GM12878 (cell line): Measurements from ENCODE around the gene CCR7. TPM values are rescaled to one million over a fixed set of nuclear protein-coding genes. Genes with fewer than 3 reads are reported as not detected.
A peak's percentile ranks its signal among the peaks of the same experiment; 100 is the strongest.

Source experiments
- ATAC-seq: fragments of 200-7000 bp; cut with Tn5 transposase; 3 replicates; pipeline ENCODE4 v1.9.1; 2020; ENCODE audit warnings: mild to moderate bottlenecking, moderate library complexity
- BruUV-seq: library from RNA; stranded (reverse); fragments of 400-500 nt; replicated peaks from 2 replicates; lab custom pipeline; 2021; lab: Mats Ljungman, UMichigan
- CTCF ChIA-PET: fragments of 300-600 bp; sonication (Branson Sonifier 250); formaldehyde crosslinking; extraction: SDS; loops from one replicate; lab custom pipeline; 2021; ENCODE audit warnings: inconsistent platforms; lab: Yijun Ruan, JAX
- POLR2A ChIA-PET: fragments of 350-600 bp; formaldehyde crosslinking; extraction: SDS; loops from one replicate; lab custom pipeline; 2021; ENCODE audit warnings: inconsistent platforms; lab: Charles Lee
- RAD21 ChIA-PET: fragments of 300-600 bp; sonication (Branson Sonifier 250); formaldehyde crosslinking; loops from one replicate; lab custom pipeline; 2023; ENCODE audit warnings: antibody characterized with exemption; ENCODE audit not compliant: unreplicated experiment; lab: Charles Lee
- SMC1A ChIA-PET: fragments of 300-600 bp; sonication (Branson Sonifier 250); formaldehyde crosslinking; loops from one replicate; lab custom pipeline; 2023; ENCODE audit not compliant: unreplicated experiment, uncharacterized antibody; lab: Charles Lee
- DNase-seq: peaks from one replicate; pipeline ENCODE4 v3.0.0-alpha.2; 2011; ENCODE audit warnings: low read depth, low spot score
- FAIRE-seq: peaks from 3 replicates; lab custom pipeline; 2011; peaks lifted over from hg19 to GRCh38; lab: Jason Lieb, UNC
- H2AFZ ChIP-seq: 2 replicates; pipeline ENCODE4 v1.6.0; 2011; ENCODE audit warnings: low read depth, low read length, control low read depth; ENCODE audit not compliant: control insufficient read depth
- H3K27ac ChIP-seq: 2 replicates; pipeline ENCODE4 v1.5.1; 2011; ENCODE audit warnings: control low read depth; ENCODE audit not compliant: control insufficient read depth, insufficient read depth
- H3K27me3 ChIP-seq, 2 experiments: replicated peaks in 1 of 2; 2 replicates each; pipeline versions ENCODE4 v1.6.0 to v1.6.1; 2011; ENCODE audit warnings: low read length in 1 of 2; ENCODE audit not compliant: control insufficient read depth in 2 of 2, insufficient read depth in 2 of 2
- H3K36me3 ChIP-seq, 2 experiments: 2 replicates each; pipeline ENCODE4 v1.5.1; 2011; ENCODE audit warnings: low read length in 1 of 2; ENCODE audit not compliant: control insufficient read depth in 2 of 2, insufficient read depth in 2 of 2
- H3K4me1 ChIP-seq: 2 replicates; pipeline ENCODE4 v1.6.1; 2011; ENCODE audit warnings: mild to moderate bottlenecking, low read length, moderate library complexity, mixed read lengths; ENCODE audit not compliant: control insufficient read depth, insufficient read depth
- H3K4me2 ChIP-seq: 2 replicates; pipeline ENCODE4 v1.6.0; 2011; ENCODE audit warnings: control low read depth; ENCODE audit not compliant: control insufficient read depth, insufficient read depth
- H3K4me3 ChIP-seq: fragments of 200-600 bp; sonication (generic); 2 replicates; pipeline ENCODE4 v1.5.1; 2016
- H3K79me2 ChIP-seq: 2 replicates; pipeline ENCODE4 v1.6.0; 2011; ENCODE audit warnings: low read length; ENCODE audit not compliant: control insufficient read depth, insufficient read depth
- H3K9ac ChIP-seq: 2 replicates; pipeline ENCODE4 v1.8.0; 2011; ENCODE audit warnings: low read length, control low read depth, mixed read lengths; ENCODE audit not compliant: control insufficient read depth, insufficient read depth
- H3K9me3 ChIP-seq: replicated peaks from 3 replicates; pipeline ENCODE4 v1.5.1; 2011; ENCODE audit warnings: mild to moderate bottlenecking, low read length; ENCODE audit not compliant: control insufficient read depth, insufficient read depth
- H4K20me1 ChIP-seq: 2 replicates; pipeline ENCODE4 v1.6.0; 2011; ENCODE audit not compliant: control insufficient read depth, insufficient read depth
- BACH1 ChIP-seq: fragments of 450-650 bp; IDR thresholded peaks from 2 replicates; pipeline ENCODE4 v1.6.1; 2017; ENCODE audit warnings: mild to moderate bottlenecking, borderline replicate concordance
- CUX1 ChIP-seq: IDR thresholded peaks from 2 replicates; pipeline ENCODE4 v1.6.1; 2012; ENCODE audit warnings: improper control_type of control experiment, low read depth, low read length; ENCODE audit not compliant: insufficient replicate concordance
- RUNX3 ChIP-seq: IDR thresholded peaks from 2 replicates; pipeline ENCODE4 v1.6.1; 2012; ENCODE audit warnings: low read length, inconsistent platforms
- YY1 ChIP-seq: IDR thresholded peaks from 2 replicates; pipeline ENCODE4 v1.6.1; 2011; ENCODE audit warnings: low read depth, mild to moderate bottlenecking, low read length
- WGBS: methylation state at CpG from one replicate; pipeline ENCODE4 v1.1.6; 2016; ENCODE audit warnings: low lambda C conversion rate; ENCODE audit not compliant: insufficient replicate concordance, insufficient coverage; ENCODE audit errors: missing lambda C conversion rate; 5-methylcytosine and 5-hydroxymethylcytosine counted together
- in situ Hi-C: fragments of 300-500 bp; cut with MboI; formaldehyde crosslinking; loops from 9 replicates; pipeline ENCODE4 v1.14.3; 2018; ENCODE audit warnings: mixed read lengths
- intact Hi-C: fragments of 100-400 bp; cut with micrococcal nuclease; formaldehyde crosslinking; loops from one replicate; pipeline ENCODE4 v1.14.2; 2022; ENCODE audit not compliant: unreplicated experiment
- polyA plus RNA-seq, 11 experiments: library from polyadenylated mRNA; depleted of rRNA in 4 of 11; unstranded in 6 of 11; stranded (reverse) in 5 of 11; fragments of >200 nt; fragmentation: Nextera tagmentation in 4 of 11; fragmentation: Illumina TruSeq in 1 of 11; extraction: Ambion mirVana in 4 of 11; extraction: Trizol in 1 of 11; gene quantifications; 1 replicate in 1 of 11; 2 replicates in 10 of 11; pipeline versions ENCODE4 v1.2.1 to v1.2.3, GENCODE V29; 2011 to 2016; ENCODE audit warnings: inconsistent platforms in 2 of 11, missing spikeins in 2 of 11, low read depth in 1 of 11
- total RNA-seq, 4 experiments: library from RNA; depleted of rRNA in 3 of 4; stranded (reverse); fragments of >200 nt in 3 of 4; fragmentation: Illumina TruSeq in 1 of 4; extraction: Trizol in 1 of 4; gene quantifications; 2 replicates each; pipeline versions ENCODE4 v1.2.1 to v1.2.3, GENCODE V29; 2013 to 2021

Gene CCR7
- total and polyA plus RNA-seq, 10 of the 15 experiments (the other 5 are each of a cell fraction or from before 2014, with no cell fraction given), result 131 to 1,171 (median 260) TPM

GRCh38 chr17:40565769-40566409, 617 bp upstream of the CCR7 start:
- FAIRE-seq, result no peak
- CTCF ChIA-PET, result interaction anchor here (1.6 to 3.4 kb wide), 4 partner anchors 11 to 32 kb away, joined by 3 to 18 read pairs (median 8); no protein-coding TSS in a partner anchor
- Histone ChIP-seq H3K79me2 (peaks cover 46% of the 10 kb centered on the region), H3K9me3 (peaks cover 23% of the 10 kb centered on the region), H3K36me3 (no peaks in the 10 kb centered on the region), H3K4me1 (peaks cover 19% of the 10 kb centered on the region), H3K4me2 (peak overlapping the region; percentile 79), H3K27ac (peak overlapping the region; percentile 98; the same call in 1 of the 2 replicates), H3K9ac (no peak overlapping the region; the same call in 1 of the 2 replicates), H4K20me1 (no peaks in the 10 kb centered on the region)
- ATAC-seq, result no peak
- in situ Hi-C loops, result no loop called here
- RAD21 ChIA-PET, result interaction anchor here (8.2 to 21.1 kb wide), 4 partner anchors 11 to 47 kb away, joined by 75 to 514 read pairs (median 141); no protein-coding TSS in a partner anchor
- no TSS peak for BruUV-seq
- no peak for DNase-seq
- TF ChIP-seq YY1, result no peak
- TF ChIP-seq RUNX3, result peak; percentile 64
- peak; percentile 5; the same call in 1 of the 2 replicates for TF ChIP-seq BACH1
- peak; percentile 85 for TF ChIP-seq CUX1
- TF ChIP-seq, all 136 proteins: peak for 3
- Histone ChIP-seq H3K27me3 (no peaks in the 10 kb centered on the region; a peak in 1 of 4 replicates), H2AFZ (no peak overlapping the region), H3K4me3 (peak overlapping the region; percentile 93)
- intact Hi-C loops, result loop anchor here (1.0 to 10.0 kb wide), 3 partner anchors 11 to 159 kb away; no protein-coding TSS in a partner anchor
- ChIA-PET SMC1A (interaction anchor here (1.0 to 21.2 kb wide), 5 partner anchors 11 to 49 kb away, joined by 3 to 430 read pairs (median 9); no protein-coding TSS in a partner anchor), POLR2A (interaction anchor here (1.2 to 4.1 kb wide), 5 partner anchors 11 to 49 kb away, joined by 5 to 28 read pairs (median 8); no protein-coding TSS in a partner anchor)
- WGBS, result 0% methylated on average over 2 of the region's 2 CpGs
